GM04504 (cell line): Measurements from ENCODE around the gene TOB2.
"Not testable (repeated sequence)": the region's sequence is repeated elsewhere in the genome, so short reads cannot be mapped to it uniquely, and the experiment has no call there.

ENCODE experiments used
- DNase-seq: peaks from one replicate; pipeline ENCODE4 v3.0.0-alpha.2; 2012; ENCODE audit warnings: low read depth

The TOB2 gene

DNA sequence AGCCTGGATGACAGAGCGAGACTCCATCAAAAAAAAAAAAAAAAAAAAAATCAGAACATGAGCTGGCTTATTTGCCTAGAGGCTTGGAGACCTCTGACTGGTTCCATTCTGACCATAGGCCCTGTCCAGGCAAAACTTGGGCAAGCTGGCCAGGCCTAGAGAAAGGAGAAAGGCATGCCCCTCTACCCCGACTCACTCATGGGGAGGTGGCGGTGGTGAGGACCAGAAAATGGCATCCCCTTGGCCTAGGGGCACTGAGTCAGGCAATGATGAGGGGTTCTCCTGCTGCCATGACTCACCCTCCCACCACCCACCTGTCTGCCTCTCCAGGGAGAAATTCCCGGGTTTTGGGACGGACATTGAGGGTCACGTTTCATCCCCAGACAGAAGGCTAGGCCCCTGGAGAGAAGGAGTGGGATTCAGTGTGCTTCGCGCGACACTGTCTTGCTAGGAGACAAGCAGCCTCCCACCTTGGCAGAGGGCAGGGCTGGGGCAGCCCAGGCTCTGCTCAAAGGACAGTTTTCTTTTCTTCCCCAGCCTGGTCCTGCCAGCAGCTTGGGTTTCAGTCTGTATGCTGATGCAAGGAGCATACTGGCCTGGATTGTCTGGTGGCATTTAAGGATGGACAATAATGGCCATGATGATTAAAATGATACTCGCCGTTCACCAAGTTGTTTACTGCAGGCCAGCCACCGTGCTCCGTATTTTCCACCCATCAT, 17.2 kb downstream of the TOB2 start:
- DNase-seq = no peak

- DNase-seq = no peak
Observed at GRCh38 chr22:41425660-41426365, 20.8 kb downstream of the TOB2 start.

- no peak for DNase-seq
Observed at GRCh38 chr22:41418717-41419116, 27.9 kb downstream of the TOB2 start.

- DNase-seq = no peak
Observed at GRCh38 chr22:41417622-41418390, 28.8 kb downstream of the TOB2 start.

DNA sequence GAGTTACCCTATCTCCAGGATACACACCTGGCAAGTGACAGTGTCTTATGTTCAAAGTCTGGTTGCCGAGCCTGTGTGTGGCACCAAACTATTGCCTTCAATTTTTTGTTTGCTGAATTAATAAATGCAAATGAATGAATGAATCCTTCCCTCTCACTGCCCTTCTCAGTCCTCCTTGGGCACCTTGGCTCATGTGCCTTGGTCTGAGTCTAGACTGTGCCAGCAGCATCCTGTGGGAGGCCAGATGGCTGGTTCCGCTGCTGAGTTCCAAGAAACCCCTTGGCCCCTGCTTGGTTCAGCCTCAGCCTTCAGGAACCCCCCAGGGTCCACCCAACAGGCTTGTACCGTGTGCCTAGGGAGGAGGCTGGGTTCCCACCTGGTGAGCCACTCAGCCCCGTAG, 31.0 kb downstream of the TOB2 start:
- no peak for DNase-seq

GRCh38 chr22:41411021-41411851, 35.4 kb downstream of the TOB2 start:
- DNase-seq = no peak

DNA sequence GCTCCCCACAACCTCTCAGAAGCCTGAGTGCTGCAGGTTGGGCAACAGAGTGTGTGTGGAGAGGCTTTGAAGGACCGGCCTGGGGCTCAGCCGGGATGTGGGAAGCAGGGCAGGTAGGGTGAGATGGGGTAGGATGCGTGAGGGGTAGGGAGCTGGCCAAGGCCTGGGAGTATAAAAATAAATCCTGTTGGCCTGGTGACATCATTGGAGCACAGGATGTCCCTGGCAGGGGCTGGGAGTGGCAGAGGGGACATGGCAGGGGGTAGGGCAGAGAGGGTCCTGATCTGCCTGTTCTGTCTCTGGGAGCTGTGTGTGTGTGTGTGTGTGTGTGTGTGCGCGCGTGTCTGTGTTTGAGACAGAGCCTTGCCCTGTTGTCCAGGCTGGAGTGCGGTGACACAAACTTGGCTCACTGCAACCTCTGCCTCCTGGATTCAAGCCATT, 36.3 kb downstream of the TOB2 start:
- no peak for DNase-seq

DNA sequence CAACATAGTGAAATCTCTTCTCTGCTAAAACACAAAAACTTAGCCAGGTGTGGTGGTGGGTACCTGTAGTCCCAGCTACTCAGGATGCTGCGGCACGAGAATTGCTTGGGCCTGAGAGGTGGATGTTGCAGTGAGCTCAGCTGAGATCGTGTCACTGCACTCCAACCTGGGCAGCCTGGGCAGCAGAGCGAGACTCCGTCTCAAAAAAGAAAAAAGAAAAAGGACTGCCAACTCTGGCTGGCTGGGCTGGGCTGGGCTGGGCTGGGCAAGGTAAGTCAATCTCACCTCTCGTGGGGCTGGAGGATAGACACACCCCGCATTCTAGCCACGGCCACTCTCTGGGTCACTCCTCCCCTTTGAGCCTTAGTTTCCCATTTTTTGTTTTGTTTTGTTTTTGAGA, 37.9 kb downstream of the TOB2 start:
- DNase-seq = no peak

- no peak for DNase-seq
Observed at GRCh38 chr22:41407433-41407832, 39.2 kb downstream of the TOB2 start.

- no peak for DNase-seq
Observed at GRCh38 chr22:41406410-41406809, 40.2 kb downstream of the TOB2 start.

DNA sequence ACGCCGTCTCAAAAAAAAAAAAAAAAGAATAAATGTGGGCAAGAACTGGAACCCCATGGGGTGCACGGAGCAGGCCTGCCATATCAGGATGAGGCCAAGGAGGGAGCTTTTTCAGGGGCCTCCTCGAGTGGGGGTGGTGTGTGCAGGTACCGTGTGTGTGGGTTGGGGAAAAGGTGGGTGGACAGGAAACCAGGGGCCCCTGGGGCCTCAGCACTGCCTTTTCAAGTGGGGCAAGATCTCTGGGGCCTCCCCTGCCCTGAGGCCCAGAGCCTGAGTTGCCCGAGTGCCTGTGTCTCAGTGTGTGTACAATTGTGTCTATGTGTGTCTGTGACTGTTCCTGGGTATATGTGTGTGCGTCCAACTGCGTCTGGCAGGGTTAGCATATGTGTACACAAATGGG, 41.0 kb downstream of the TOB2 start:
- DNase-seq = no peak

GRCh38 chr22:41403532-41404318, 42.9 kb downstream of the TOB2 start:
- DNase-seq = peak; percentile 63

GRCh38 chr22:41402851-41403250, 43.8 kb downstream of the TOB2 start:
- not testable (repeated sequence) for DNase-seq

GRCh38 chr22:41401781-41402648, 44.6 kb downstream of the TOB2 start:
- DNase-seq = peak; percentile 64

- no peak for DNase-seq
Observed at GRCh38 chr22:41398921-41399320, 47.7 kb downstream of the TOB2 start.

DNA sequence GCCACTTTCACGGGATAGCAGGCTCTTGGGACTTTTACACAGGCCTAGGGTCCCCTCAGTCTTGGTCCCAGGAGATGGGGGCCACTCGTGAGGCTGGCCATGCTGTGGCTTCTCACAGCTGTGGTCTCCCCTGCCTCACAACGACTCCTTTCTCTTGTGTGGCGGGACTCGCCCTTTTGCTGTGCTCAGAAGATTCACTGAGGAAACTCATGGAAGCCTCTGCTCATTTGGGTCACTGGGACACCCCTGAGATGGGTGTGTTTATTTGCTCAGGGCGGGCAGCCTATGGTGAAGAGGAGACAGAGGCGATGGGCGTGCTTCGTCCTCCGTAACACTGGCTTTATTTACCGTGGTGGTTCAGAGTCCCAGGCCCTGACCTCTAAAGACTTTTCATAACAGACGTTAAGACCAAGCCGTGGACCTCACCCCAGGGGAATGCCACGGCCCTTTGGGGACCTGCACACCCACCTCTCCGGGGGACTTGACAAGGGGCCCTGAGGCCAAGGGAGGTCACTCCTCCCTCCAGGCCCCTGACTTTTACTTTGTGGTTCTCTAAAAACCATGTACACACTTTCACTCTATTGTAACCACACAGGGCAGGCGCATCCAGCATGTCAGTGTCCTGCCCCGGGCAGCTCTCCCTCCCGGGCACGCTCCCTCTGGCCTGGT, 49.3 kb downstream of the TOB2 start:
- DNase-seq = no peak

DNA sequence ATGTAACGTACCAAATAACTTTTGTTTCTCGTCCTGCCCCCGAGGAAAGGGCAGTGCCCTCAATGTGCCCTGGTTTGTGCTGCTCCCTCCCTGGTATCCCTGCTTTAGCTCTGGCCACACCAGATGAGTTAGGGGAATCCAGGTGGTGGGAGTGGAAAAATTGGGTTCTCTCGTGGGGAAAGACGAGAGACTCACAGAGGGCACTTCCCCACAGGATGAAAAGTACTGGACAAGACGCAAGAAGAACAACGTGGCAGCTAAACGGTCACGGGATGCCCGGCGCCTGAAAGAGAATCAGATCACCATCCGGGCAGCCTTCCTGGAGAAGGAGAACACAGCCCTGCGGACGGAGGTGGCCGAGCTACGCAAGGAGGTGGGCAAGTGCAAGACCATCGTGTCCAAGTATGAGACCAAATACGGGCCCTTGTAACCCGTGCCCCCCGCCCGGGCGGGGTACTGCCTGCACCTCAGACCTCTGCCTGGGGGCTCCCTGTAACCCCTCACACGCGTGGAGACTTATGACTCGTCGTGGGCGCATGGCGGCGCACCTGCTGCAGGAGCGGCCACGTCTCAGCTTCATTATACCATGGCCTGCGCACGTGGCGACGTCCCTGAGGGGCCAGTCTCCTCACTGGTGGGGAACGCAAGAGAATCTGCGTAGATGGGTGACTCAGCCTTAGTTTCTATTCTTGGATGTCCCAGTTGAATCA, 50.9 kb downstream of the TOB2 start:
- no peak for DNase-seq

DNA sequence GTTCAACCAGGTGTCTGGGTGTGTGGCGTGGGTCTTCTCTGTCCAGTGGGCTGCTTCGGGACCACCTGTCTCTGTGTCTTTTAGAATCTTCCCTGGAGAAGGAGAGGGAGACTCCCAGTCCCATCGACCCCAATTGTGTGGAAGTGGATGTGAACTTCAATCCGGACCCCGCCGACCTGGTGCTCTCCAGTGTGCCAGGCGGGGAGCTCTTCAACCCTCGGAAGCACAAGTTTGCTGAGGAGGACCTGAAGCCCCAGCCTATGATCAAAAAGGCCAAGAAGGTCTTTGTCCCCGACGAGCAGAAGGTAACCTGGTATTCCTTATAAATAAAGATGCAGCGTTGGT, 52.6 kb downstream of the TOB2 start:
- no peak for DNase-seq

DNA sequence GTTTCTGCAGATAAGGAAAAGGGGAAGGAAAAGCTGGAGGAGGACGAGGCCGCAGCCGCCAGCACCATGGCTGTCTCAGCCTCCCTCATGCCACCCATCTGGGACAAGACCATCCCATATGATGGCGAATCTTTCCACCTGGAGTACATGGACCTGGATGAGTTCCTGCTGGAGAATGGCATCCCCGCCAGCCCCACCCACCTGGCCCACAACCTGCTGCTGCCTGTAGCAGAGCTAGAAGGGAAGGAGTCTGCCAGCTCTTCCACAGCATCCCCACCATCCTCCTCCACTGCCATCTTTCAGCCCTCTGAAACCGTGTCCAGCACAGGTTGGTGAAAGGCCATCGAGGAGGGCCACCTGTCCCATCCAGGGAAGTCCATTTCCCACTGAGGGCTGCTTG, 59.3 kb downstream of the TOB2 start:
- no peak for DNase-seq
